HG02885 (cell line): Measurements from ENCODE around the gene BCKDHA.

Experiments used
- ATAC-seq: cut with Tn5 transposase; IDR thresholded peaks from one replicate; pipeline ENCODE4 v1.9.1; 2021; ENCODE audit warnings: mild to moderate bottlenecking; ENCODE audit not compliant: unreplicated experiment, poor library complexity

Gene BCKDHA

DNA sequence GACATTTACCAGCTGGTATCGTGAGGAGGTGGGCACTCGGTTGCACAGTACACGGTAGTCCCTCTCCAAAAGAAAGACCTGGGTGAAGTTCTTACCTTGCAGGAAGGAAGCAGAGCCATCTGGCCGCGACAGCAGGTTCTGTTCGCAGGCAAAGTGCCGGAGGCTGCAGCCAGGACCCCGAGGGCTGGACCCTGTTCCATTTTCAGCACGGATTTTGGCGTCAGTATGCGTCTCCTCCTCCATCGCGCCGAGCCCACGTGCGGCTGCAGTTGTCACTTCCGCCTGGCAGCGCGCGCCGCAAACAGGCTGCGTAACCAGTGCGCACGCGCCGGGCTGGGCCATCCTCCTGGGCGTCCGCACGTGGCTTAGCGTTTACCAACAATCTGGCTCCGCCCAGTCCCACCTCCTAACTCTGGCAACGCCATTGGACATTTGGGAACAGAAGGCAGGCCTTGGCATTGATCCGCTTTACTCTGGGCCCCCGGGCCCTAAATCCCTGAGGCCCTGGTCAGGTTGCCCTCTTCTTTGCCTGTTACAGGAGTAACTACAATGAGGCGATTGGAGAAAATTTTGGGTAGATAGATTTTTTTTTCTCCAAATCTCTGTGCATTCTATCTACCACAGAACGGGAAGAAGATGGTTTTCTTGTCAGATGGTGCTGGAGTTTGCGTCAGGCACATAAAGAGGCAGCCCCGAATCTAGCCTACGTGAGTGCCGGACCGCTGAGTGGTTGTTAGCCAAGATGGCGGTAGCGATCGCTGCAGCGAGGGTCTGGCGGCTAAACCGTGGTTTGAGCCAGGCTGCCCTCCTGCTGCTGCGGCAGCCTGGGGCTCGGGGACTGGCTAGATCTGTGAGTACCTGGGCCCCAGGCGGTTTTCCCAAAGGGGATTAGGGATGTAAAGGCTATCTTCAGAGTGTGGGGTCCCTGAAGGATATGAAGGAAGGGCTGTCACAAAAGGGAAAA lies at the start of gene BCKDHA, which contains the start of gene EXOSC5:
Gene BCKDHA, plus strand, starts transcription at position 733 of the 964 bp plus-strand sequence. Its CDS starts 10 bp downstream, at position 743.
Gene EXOSC5, minus strand, starts transcription at position 274 of the 964 bp plus-strand sequence. Its CDS starts 31 bp downstream, at position 243.
- peak; percentile 89 for ATAC-seq

DNA sequence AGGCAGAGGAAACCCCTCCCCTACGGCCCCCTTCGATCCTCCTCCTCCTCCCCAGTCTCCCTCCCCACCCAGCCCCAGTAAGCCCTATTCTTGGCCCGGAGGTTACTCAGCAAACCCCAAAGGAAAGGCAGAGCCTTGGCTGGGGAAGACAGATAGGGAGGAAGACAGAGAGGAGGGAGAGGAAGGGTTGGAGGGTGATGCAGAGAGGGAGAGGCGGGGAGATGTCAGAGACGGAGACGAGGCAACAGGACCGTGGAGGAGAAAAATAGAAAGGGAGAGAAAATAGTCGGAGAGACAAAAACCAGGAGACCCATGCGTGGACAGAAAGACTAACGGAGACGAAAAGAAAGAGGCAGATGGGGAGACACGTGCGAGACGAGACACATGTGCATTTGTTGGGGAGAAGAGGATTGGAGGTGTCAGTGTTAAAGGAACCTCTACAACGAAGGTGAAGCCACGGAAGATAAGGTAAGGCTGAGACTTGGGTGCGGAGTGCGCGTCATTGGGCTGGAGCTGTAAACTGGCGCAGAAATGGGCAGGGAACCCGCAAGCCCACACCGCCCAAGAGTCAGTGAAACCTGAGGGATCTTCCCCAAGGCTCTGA lies 46.8 kb upstream of the BCKDHA start:
- peak; percentile 1 for ATAC-seq

- peak; percentile 39 for ATAC-seq
These were observed 46.0 kb upstream of the BCKDHA start for GRCh38 chr19:41351339-41352245.

DNA sequence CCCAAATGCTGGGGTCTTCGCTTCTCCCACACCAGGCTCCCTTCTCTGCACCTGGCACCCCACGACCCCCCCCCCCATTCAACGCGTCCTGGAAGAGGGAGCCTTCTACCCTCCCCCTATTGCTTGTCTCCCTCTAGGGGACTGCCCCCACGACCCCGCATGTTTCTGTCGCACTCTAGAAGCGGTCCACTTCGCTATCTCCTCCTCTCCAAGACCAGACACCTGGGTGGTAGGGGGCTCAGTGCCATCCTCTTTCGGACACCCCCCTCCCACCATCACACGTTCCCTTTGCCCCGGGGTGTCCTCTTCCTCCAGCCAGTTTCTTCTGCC lies 45.4 kb upstream of the BCKDHA start:
- no peak for ATAC-seq

DNA sequence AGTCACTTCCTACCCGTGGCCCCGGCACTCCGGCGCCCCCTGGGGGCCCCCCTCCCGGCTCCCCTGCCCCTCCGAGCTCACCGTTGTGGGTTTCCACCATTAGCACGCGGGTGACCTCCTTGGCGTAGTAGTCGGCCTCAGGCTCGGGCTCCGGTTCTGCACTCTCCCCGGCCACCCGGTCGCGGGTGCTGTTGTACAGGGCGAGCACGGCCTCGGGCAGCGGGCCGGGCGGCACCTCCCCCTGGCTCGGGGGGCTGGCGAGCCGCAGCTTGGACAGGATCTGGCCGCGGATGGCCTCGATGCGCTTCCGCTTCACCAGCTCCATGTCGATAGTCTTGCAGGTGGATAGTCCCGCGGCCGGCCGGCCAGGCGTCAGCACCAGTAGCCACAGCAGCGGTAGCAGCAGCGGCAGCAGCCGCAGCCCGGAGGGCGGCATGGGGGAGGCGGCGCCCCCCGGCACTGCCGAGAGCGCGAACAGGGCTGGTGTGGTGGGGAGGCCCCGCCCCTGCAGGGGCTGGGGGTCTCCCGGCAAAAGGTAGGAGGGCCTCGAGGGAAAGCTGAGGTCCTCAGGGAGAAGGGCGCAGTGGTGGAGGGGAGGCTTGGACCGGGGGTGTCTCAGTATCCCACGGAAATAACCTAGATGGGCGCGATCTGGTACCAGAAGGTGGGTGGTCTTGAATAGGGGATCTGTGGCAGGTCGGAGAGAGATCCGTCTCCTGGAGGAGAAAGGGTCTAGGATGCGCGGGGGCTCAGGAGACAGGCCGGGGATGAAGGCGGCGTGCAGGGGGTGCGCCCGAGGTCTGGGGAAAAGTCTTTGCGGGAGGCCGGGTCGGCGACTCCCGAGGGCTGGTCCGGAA lies 44.8 kb upstream of the BCKDHA start:
- peak; percentile 29 for ATAC-seq

DNA sequence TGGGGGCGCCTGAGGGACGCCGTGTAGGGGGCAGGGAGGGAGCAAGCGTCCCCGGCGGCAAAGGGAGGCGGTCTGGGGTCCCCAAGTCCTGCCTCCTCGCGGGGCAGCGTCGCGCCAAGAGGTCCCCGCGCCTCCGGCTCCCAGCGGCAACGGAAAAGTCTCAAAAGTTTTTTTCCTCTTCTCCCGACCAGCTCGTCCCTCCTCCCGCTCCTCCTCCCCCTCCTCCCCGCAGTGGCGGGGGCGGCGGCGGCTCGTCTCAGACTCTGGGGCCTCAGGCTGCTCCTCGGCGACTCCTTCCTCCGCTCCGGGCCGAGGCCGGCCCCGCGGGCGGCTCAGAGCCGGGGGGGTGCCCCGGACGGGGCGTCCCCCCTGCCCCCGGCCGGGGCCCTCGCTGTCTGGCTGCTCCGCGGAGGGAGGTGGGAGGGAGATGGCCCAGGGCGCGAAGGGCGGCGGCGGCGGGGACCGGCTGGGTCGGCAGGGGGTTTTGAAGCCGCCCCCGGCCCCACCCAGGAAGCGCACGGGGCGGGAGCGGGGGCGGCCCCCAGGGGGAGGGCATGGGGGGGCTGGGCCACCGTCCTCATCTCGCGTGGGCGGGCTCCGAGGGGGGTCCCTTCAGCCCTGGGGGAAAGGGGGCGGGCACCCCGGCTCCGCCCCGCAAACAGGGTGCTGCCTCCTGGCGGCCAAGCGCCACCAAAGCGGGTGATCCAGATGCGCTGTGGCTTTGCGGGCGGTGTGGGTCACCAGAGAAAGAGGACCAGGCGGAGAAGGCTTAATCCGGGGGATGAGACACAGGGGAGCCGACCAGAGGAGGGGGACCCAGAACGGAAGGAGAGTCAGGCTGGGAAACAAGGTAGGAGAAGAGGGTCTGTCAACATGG lies 43.9 kb upstream of the BCKDHA start, which contains the start of gene TGFB1:
Gene TGFB1, minus strand, starts transcription at position 457 of the 877 bp plus-strand sequence. CDS start 878 bp downstream, outside the sequence.
- peak; percentile 59 for ATAC-seq

DNA sequence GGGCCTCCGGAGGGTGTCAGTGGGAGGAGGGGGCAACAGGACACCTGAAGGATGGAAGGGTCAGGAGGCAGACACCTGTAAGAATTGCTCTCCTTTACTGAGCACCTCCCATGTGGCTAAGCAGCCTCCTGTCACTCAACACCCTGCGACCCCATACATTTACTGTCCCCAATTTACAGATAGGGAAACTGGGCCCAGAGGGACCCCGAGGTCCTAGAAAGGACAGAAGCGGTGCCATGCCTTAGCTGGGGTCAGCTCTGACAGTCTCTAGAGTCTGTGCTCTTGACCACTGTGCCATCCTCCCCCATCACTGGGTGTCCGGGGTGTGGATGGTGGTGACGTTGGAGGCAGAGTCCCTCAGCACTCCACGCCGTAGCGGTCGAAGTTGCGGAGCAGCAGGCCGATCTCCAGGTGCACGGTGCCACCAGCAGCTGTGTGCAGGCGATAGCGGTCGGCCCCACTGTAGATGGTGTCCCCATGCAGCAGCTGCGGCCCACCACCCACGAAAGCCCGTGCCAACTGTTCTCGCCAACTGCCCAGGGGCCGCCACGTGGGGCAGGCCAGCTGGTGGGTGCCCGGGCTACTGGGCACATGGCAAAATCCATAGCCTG lies 43.2 kb upstream of the BCKDHA start:
- ATAC-seq = no peak

DNA sequence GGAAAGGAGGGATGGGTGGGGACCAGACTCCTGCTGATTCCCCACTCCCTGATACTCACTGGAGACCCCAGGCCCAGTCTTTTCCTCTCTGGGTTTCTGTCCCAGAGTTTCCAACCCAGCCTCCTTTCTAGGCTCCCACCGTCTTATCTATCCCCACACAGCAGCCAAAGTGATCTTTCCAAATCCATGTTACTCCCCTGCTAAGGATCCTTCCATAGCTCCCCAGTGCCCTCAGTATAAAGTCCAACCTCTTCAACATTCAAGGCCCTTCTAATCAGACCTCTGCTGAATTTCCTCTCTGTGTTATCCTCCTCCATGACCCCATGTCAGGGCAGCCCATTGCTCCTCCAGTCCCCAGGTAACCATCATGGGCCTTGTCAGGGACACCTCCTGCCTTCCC lies 42.6 kb upstream of the BCKDHA start:
- no peak for ATAC-seq

DNA sequence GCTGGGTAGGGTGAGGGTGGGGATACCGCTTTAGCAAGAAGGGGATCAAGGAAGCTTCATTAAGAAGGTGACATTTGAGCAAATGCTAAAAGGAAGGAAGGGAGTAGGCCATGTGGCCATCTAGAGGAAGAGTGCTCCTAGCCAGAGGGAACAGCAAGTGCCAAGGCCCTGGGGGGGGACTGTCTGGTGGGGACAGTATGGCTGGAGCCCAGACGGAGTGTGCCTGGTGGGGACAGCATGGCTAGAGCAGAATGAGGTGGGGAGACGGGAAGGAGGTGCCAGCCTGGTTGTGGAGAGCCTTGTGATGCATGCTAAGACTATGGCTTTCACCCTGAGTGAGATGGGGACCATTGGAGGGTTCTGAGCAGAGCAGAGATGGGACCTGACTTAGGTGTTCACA lies 41.8 kb upstream of the BCKDHA start:
- ATAC-seq = no peak

DNA sequence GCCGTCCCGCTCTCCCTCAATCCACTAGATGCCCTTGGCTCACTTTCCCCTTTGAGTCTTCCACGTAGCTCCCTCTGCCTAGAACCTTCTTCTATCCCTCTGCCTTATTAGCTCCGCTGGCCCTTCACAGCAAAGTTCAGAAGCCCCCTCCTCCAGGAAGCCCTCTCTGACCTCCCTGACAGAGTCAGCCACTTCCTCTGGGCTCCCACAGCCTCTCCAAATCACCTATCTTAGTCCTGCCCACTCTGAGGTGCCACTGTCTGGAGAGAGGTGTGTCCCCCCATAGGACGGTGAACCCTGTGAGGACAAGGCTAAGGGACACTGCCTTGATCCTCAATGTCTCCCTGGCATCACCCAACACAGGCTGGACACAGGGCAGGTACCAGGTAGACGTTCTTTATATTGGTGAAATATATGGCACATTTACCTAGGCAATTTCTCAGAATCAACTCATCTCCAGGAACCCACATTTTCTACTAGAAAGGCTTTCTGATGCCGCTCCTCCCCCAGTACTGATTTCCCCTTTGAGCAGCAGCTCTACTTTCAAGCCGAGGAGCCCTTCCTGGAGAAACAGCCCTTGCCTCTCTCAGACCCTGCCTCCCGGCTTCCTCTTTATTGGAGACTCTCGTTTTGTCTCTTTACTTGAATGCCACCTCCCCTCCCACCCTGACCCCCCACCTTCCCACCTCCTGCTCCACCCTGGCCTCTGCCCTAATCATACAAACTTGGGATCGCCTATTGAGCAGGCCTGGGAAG lies 40.5 kb upstream of the BCKDHA start:
- ATAC-seq = no peak

GRCh38 chr19:41357746-41358145 lies 39.9 kb upstream of the BCKDHA start:
- ATAC-seq = no peak

DNA sequence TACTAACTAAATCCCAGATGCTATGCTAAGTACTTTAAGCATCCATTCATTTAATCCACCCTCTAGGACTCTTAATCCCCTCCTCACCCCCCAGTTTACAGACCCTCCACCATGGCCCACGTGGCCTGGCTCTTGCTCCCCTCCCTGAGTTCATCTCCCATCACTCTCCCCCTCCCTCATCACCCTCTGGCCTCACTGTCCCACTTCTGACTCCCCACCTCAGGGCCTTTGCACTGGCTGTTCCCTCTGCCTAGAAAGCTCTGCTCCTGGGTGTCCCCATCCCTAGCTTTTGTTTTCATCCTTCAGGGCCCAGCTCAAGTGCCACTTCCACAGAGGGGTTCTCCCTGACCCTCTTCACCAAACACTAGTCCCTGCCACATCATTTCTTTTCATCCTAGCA lies 37.9 kb upstream of the BCKDHA start:
- ATAC-seq = no peak

GRCh38 chr19:41362143-41362847 lies 35.3 kb upstream of the BCKDHA start:
- no peak for ATAC-seq

DNA sequence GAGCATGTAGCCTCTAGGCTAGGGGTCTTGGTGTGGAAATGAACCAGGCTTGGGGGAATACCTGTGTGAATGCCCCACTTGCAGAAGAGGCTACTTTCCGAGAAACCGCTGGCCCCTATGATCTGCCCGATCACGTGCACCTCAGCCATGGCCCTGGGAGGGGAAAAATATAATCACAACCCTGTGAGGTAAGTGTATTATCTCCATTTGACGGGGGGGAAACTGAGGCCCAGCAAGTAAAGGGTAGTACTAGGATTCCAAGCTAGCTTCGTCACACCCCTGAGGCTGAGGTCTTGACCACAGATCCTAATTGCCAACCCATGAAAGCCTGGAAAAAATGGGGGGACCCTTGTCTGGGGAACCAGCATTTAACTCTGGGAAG lies 34.3 kb upstream of the BCKDHA start:
- ATAC-seq = no peak

DNA sequence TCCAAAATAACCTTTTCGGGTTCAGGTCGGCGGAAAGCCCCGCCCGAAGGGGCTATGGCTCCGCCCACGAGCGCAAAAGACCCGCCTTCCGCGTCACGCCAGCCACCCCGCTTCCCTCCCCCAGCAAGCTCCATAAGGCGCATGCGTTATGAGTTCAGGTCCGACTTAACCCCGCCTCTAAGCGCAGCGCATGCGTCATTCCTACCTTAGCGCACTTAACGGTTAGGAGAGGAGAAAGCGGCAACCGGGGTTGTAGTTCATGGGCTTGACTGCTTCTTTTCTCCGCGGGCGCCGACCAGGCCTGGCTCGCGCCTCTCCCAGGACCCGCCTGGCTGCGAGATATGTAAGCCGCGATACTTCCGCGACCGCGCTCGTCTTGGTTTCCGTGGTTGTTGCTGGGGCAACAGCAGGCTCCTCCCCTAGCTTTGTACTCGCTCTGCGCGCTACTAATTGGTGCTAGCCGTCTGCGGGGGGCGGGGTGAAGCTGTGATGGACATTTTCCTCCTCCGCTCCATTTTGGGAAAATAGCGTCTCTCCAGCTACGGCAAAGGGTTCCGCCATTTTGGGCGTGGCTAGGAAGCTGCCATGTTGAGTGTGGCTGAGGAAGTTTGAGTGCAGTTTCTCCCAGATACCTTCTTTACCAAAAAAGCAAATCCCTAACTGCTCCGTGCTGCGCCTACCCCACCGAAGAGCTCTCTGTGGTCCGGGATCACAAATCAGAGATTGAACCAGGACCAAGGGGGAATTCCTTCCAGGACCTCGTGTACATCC lies 33.7 kb upstream of the BCKDHA start, which contains the start of gene B9D2:
Gene B9D2, minus strand, starts transcription at position 397 of the 771 bp plus-strand sequence. CDS start 630 bp downstream, outside the sequence.
- ATAC-seq = peak; percentile 95
